Osteoblast (primary cell): ENCODE data around the gene TEX48. TPM values are rescaled to one million over a fixed set of nuclear protein-coding genes. Genes with fewer than 3 reads are reported as not detected.

Experiments
- DNase-seq: peaks from one replicate; pipeline ENCODE4 v3.0.0; 2011; ENCODE audit warnings: low spot score, mixed read lengths; ENCODE audit not compliant: insufficient read length; ENCODE audit errors: missing footprints
- H2AFZ ChIP-seq: 2 replicates; pipeline ENCODE4 v1.6.0; 2011; ENCODE audit warnings: mild to moderate bottlenecking, low read length
- H3K27ac ChIP-seq: 2 replicates; pipeline ENCODE4 v1.5.1; 2011; ENCODE audit warnings: mild to moderate bottlenecking, low read depth, low read length, moderate library complexity
- H3K27me3 ChIP-seq: 2 replicates; pipeline ENCODE4 v1.6.0; 2012; ENCODE audit warnings: mild to moderate bottlenecking, control low read depth, inconsistent platforms, low read length, moderate library complexity; ENCODE audit not compliant: insufficient read depth
- H3K36me3 ChIP-seq: 2 replicates; pipeline ENCODE4 v1.5.1; 2011; ENCODE audit warnings: mild to moderate bottlenecking, low read length, control low read depth, moderate library complexity; ENCODE audit not compliant: insufficient read depth
- H3K4me1 ChIP-seq: 2 replicates; pipeline ENCODE4 v1.5.1; 2011; ENCODE audit warnings: mild to moderate bottlenecking, low read length, control low read depth, moderate library complexity; ENCODE audit not compliant: insufficient read depth
- H3K4me2 ChIP-seq: 2 replicates; pipeline ENCODE4 v1.6.0; 2011; ENCODE audit warnings: mild to moderate bottlenecking, low read length; ENCODE audit not compliant: insufficient read depth
- H3K4me3 ChIP-seq: fragments of 200-600 bp; sonication (generic); 3 replicates; pipeline ENCODE4 v1.5.1; 2012; ENCODE audit warnings: mild to moderate bottlenecking, low read length, inconsistent platforms; ENCODE audit not compliant: insufficient read depth
- H3K79me2 ChIP-seq: 2 replicates; pipeline ENCODE4 v1.6.0; 2012; ENCODE audit warnings: mild to moderate bottlenecking, low read length, control low read depth, inconsistent platforms; ENCODE audit not compliant: insufficient read depth
- H3K9me3 ChIP-seq: 2 replicates; pipeline ENCODE4 v1.5.1; 2011; ENCODE audit warnings: low read depth, low read length, control low read depth
- H4K20me1 ChIP-seq: 2 replicates; pipeline ENCODE4 v1.6.0; 2012; ENCODE audit warnings: mild to moderate bottlenecking, low read length, control low read depth; ENCODE audit not compliant: insufficient read depth
- total RNA-seq: library from RNA; depleted of rRNA; stranded (reverse); fragments of >200 nt; gene quantifications from 2 replicates; pipeline ENCODE4 v1.2.3, GENCODE V29; 2012
- TF ChIP-seq, protein P1 (sequence below): IDR thresholded peaks from 2 replicates; pipeline ENCODE4 v1.5.1; 2011; ENCODE audit warnings: mild to moderate bottlenecking, low read depth, low read length, moderate library complexity; ENCODE audit errors: extremely low read depth

The TEX48 gene
- total RNA-seq, 1 donor, result not detected

DNA sequence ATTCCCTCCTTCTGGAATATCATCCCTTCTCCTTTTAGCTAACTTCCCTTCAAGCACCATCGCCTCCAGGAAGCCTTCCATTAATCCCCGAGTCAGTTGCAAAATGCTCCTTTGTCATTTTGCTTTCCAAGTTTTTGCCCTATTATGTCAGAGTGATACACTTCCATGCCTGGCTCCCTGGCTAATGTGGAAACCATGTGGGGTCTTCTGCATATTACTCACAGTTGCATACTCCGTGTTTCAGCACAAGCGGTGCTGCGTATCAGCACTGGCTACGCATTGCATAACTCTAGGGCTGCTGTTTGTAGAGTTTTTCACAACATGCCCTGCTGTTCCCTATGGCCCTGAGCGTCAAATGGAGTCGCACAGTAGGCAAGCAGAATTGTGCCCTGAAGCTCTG is 26.3 kb downstream of the TEX48 start:
- TF ChIP-seq, protein P1, sequence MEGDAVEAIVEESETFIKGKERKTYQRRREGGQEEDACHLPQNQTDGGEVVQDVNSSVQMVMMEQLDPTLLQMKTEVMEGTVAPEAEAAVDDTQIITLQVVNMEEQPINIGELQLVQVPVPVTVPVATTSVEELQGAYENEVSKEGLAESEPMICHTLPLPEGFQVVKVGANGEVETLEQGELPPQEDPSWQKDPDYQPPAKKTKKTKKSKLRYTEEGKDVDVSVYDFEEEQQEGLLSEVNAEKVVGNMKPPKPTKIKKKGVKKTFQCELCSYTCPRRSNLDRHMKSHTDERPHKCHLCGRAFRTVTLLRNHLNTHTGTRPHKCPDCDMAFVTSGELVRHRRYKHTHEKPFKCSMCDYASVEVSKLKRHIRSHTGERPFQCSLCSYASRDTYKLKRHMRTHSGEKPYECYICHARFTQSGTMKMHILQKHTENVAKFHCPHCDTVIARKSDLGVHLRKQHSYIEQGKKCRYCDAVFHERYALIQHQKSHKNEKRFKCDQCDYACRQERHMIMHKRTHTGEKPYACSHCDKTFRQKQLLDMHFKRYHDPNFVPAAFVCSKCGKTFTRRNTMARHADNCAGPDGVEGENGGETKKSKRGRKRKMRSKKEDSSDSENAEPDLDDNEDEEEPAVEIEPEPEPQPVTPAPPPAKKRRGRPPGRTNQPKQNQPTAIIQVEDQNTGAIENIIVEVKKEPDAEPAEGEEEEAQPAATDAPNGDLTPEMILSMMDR, result no peak
- peak; percentile 72 for DNase-seq
- peaks cover 20% of the 10 kb centered on the region for H3K4me1 ChIP-seq

DNA sequence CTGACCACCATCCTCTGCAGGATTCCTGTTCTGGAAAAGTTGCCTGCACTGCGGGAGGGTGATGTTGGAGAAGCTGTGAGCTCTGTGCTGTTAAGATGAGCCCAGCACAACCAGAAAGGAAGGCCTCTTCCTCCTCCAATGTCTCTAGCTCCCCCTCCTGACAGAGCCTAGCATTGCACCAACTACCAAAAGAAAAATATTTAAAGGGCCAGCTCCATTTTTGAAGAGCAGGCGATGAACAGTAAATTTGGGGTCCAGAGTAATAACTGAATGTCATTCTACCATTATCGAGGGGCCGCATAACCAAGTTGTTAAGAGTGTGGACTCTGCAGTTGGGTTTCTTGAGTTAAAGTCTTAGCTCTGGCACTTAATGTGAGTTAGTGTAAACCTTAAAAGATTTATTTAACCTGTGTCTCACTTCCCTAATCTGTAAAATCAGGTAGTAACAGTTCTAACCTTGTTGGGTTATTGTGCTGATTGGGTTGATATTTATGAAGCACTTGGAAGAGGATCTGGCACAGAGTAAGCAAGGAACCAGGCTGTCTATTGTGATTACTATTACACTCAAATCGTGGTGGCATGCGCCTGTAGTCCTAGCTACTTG is 28.3 kb downstream of the TEX48 start:
- H3K4me3 ChIP-seq, result no peak overlapping the region
- no peak overlapping the region for H3K4me2 ChIP-seq
- H3K4me1 ChIP-seq, result peaks cover 20% of the 10 kb centered on the region
- peak; percentile 85 for DNase-seq
- H3K36me3 ChIP-seq, result no peaks in the 10 kb centered on the region
- H2AFZ ChIP-seq, result no peak overlapping the region
- peak overlapping the region; percentile 42 for H3K27ac ChIP-seq
- no peaks in the 10 kb centered on the region for H3K79me2 ChIP-seq
- H4K20me1 ChIP-seq, result no peaks in the 10 kb centered on the region
- H3K9me3 ChIP-seq, result no peaks in the 10 kb centered on the region
- TF ChIP-seq, protein P1, result peak; percentile 98
- H3K27me3 ChIP-seq, result no peaks in the 10 kb centered on the region

More for the DNA sequence above, 26.3 kb downstream of the TEX48 start:
- Histone ChIP-seq H3K4me3 (no peak overlapping the region), H3K36me3 (no peaks in the 10 kb centered on the region), H2AFZ (no peak overlapping the region), H3K27me3 (no peaks in the 10 kb centered on the region), H3K4me2 (no peak overlapping the region), H4K20me1 (no peaks in the 10 kb centered on the region), H3K79me2 (no peaks in the 10 kb centered on the region), H3K9me3 (no peaks in the 10 kb centered on the region), H3K27ac (no peak overlapping the region)

DNA sequence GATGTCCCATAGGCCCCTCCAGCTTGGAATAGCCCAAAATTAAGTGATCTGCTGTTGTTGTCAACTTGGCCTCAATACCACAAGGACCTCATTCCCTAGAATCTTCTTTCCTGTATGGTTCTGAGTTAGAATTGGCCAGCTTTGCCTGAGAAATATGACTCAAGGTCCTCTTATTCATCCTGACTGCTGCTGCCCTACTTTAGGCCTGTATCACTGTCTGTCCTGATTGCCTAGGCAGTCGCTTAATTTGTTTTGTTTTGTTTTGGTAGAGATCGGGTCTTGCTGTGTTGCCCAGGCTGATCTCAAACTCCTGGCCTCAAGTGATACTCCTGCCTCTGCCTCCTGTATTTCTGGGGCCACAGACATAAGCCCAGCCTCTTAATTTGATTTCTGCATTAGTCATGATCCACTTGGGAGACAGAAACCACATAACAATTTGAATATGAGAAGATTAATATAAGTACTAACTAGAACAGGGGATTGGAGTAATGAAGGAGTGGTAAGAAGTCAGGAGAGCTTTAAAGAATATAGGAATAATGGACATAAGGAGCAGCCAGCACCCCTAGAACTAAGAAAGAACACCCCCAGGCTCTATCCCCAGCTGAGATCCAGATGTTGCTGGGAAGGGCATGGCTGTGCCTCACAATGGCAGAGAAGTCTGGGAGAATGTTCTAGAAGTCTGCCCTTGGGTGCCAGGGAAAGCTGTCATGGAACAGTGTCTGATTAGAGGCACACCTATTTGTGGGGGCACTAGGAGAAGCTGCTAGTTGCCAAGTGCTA is 29.0 kb downstream of the TEX48 start:
- TF ChIP-seq, protein P1, result no peak
- Histone ChIP-seq H3K79me2 (no peaks in the 10 kb centered on the region), H3K9me3 (no peaks in the 10 kb centered on the region), H4K20me1 (no peaks in the 10 kb centered on the region), H3K4me3 (no peak overlapping the region), H3K27ac (peak overlapping the region; percentile 42), H2AFZ (no peak overlapping the region), H3K36me3 (no peaks in the 10 kb centered on the region), H3K4me1 (peaks cover 20% of the 10 kb centered on the region), H3K27me3 (no peaks in the 10 kb centered on the region), H3K4me2 (no peak overlapping the region)
- DNase-seq, result peak; percentile 77

DNA sequence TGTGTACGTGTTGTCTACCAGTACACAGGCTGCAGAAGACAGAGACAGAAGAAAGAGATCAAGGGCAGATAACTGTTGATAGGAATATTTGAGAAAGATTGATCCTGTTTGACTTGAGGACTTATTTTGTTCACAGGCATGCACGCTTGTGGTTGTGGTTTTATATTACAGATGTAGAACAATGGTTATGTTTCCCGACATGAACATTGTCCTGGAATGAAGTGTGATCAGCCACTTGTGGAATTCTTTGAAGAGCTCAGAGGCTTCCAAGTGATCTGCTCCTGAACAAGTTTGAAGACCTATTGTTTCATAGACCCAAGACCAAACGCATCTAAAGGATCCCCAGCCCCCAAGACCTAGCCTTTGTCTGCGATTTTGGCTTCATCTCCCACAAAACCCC is 38.1 kb downstream of the TEX48 start:
- no peaks in the 10 kb centered on the region for H3K27me3 ChIP-seq
- H3K36me3 ChIP-seq, result peaks cover 16% of the 10 kb centered on the region
- no peak overlapping the region for H3K27ac ChIP-seq
- H4K20me1 ChIP-seq, result no peaks in the 10 kb centered on the region
- H3K4me2 ChIP-seq, result no peak overlapping the region
- DNase-seq, result no peak
- H3K9me3 ChIP-seq, result no peaks in the 10 kb centered on the region
- TF ChIP-seq, protein P1, result no peak
- no peaks in the 10 kb centered on the region for H3K79me2 ChIP-seq
- H2AFZ ChIP-seq, result no peak overlapping the region
- no peaks in the 10 kb centered on the region for H3K4me1 ChIP-seq
- H3K4me3 ChIP-seq, result no peak overlapping the region
